ENCODE results near the gene ZC3H6. TPM values are rescaled to one million over a fixed set of nuclear protein-coding genes. Genes with fewer than 3 reads are reported as not detected.
A peak's percentile ranks its signal among the peaks of the same experiment; 100 is the strongest.

The ZC3H6 gene
- total RNA-seq, 1 donor from 2014 or later = 16.6 TPM

GRCh38 chr2:112255875-112256274 is 19.5 kb upstream of the ZC3H6 start:
- intact Hi-C loops (cut with DNase I) = no loop called here
- Histone ChIP-seq H3K9me3 (no peaks in the 10 kb centered on the region), H3K4me3 (no peak overlapping the region), H3K27me3 (no peaks in the 10 kb centered on the region), H3K4me1 (peaks cover 11% of the 10 kb centered on the region), H3K27ac (no peak overlapping the region), H3K36me3 (no peaks in the 10 kb centered on the region)
- no peak for ATAC-seq
- DNase-seq = no peak
- no peak for TF ChIP-seq CTCF (IDR thresholded peaks at IDR 0.05)

GRCh38 chr2:112256654-112257053 is 18.7 kb upstream of the ZC3H6 start:
- no peak for TF ChIP-seq CTCF (IDR thresholded peaks at IDR 0.05)
- H3K9me3 ChIP-seq = no peaks in the 10 kb centered on the region
- no peaks in the 10 kb centered on the region for H3K36me3 ChIP-seq
- ATAC-seq = no peak
- no peaks in the 10 kb centered on the region for H3K27me3 ChIP-seq
- intact Hi-C loops (cut with DNase I) = no loop called here
- no peak for DNase-seq
- H3K4me1 ChIP-seq = peaks cover 11% of the 10 kb centered on the region
- H3K27ac ChIP-seq = no peak overlapping the region
- H3K4me3 ChIP-seq = no peak overlapping the region

- DNase-seq (no peak), ATAC-seq (no peak)
- Histone ChIP-seq H3K27me3 (no peaks in the 10 kb centered on the region), H3K36me3 (no peaks in the 10 kb centered on the region), H3K4me3 (no peak overlapping the region), H3K9me3 (no peaks in the 10 kb centered on the region), H3K27ac (no peak overlapping the region), H3K4me1 (peaks cover 11% of the 10 kb centered on the region)
- TF ChIP-seq CTCF (IDR thresholded peaks at IDR 0.05) = no peak
- intact Hi-C loops (cut with DNase I) = no loop called here
Observed at GRCh38 chr2:112257575-112257974, 17.8 kb upstream of the ZC3H6 start.

GRCh38 chr2:112259509-112260294 is 15.7 kb upstream of the ZC3H6 start:
- Histone ChIP-seq H3K9me3 (no peaks in the 10 kb centered on the region), H3K27me3 (no peaks in the 10 kb centered on the region), H3K27ac (no peak overlapping the region), H3K36me3 (no peaks in the 10 kb centered on the region), H3K4me1 (peaks cover 4% of the 10 kb centered on the region), H3K4me3 (no peak overlapping the region)
- ATAC-seq (peak; percentile 86), DNase-seq (peak; percentile 86)
- intact Hi-C loops (cut with DNase I) = no loop called here
- TF ChIP-seq CTCF (IDR thresholded peaks at IDR 0.05) = peak; percentile 94

- Histone ChIP-seq H3K27ac (no peak overlapping the region), H3K27me3 (no peaks in the 10 kb centered on the region), H3K36me3 (no peaks in the 10 kb centered on the region), H3K4me3 (no peak overlapping the region), H3K4me1 (peaks cover 4% of the 10 kb centered on the region), H3K9me3 (no peaks in the 10 kb centered on the region)
- no peak for ATAC-seq
- intact Hi-C loops (cut with DNase I) = no loop called here
- TF ChIP-seq CTCF (IDR thresholded peaks at IDR 0.05) = no peak
- no peak for DNase-seq
Observed at GRCh38 chr2:112260295-112260625, 15.1 kb upstream of the ZC3H6 start.

GRCh38 chr2:112262876-112263275 is 12.5 kb upstream of the ZC3H6 start:
- Histone ChIP-seq H3K27ac (no peak overlapping the region), H3K4me1 (peaks cover 4% of the 10 kb centered on the region), H3K27me3 (no peaks in the 10 kb centered on the region), H3K4me3 (no peak overlapping the region), H3K36me3 (no peaks in the 10 kb centered on the region), H3K9me3 (no peaks in the 10 kb centered on the region)
- intact Hi-C loops (cut with DNase I) = no loop called here
- ATAC-seq (no peak), DNase-seq (no peak)
- no peak for TF ChIP-seq CTCF (IDR thresholded peaks at IDR 0.05)
